ENCODE results near the gene ZFR. TPM values are rescaled to one million over a fixed set of nuclear protein-coding genes. Genes with fewer than 3 reads are reported as not detected.
"Not testable (repeated sequence)": the region's sequence is repeated elsewhere in the genome, so short reads cannot be mapped to it uniquely, and the experiment has no call there.

ZFR gene
- total and polyA plus RNA-seq, 7 donors, result 31.7 to 76.5 (median 67.2) TPM

- TF ChIP-seq, protein P1, sequence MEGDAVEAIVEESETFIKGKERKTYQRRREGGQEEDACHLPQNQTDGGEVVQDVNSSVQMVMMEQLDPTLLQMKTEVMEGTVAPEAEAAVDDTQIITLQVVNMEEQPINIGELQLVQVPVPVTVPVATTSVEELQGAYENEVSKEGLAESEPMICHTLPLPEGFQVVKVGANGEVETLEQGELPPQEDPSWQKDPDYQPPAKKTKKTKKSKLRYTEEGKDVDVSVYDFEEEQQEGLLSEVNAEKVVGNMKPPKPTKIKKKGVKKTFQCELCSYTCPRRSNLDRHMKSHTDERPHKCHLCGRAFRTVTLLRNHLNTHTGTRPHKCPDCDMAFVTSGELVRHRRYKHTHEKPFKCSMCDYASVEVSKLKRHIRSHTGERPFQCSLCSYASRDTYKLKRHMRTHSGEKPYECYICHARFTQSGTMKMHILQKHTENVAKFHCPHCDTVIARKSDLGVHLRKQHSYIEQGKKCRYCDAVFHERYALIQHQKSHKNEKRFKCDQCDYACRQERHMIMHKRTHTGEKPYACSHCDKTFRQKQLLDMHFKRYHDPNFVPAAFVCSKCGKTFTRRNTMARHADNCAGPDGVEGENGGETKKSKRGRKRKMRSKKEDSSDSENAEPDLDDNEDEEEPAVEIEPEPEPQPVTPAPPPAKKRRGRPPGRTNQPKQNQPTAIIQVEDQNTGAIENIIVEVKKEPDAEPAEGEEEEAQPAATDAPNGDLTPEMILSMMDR (IDR thresholded peaks at IDR 0.05), result no peak
- H3K36me3 ChIP-seq (ENCODE audit: insufficient read depth in 1 of 2, low read depth in 1 of 2), result peaks cover 5 to 77% of the 10 kb centered on the region in 2 donors
- no peaks in the 10 kb centered on the region for H3K27me3 ChIP-seq (ENCODE audit: insufficient read depth in 3 of 3, low read length in 2 of 3)
- H3K4me3 ChIP-seq, result no peak overlapping the region
- ATAC-seq (no peak), DNase-seq (no peak)
- H3K27ac ChIP-seq, result no peak overlapping the region
- intact Hi-C loops (cut with DNase I), result no loop called here
- H3K4me1 ChIP-seq, result no peaks in the 10 kb centered on the region
- no peaks in the 10 kb centered on the region for H3K9me3 ChIP-seq
- 91 to 94% (median 93%) methylated on average over 8 of the region's 8 CpGs for WGBS, 3 donors
These were observed 74.9 kb downstream of the ZFR start for GRCh38 chr5:32369542-32370155.

DNA sequence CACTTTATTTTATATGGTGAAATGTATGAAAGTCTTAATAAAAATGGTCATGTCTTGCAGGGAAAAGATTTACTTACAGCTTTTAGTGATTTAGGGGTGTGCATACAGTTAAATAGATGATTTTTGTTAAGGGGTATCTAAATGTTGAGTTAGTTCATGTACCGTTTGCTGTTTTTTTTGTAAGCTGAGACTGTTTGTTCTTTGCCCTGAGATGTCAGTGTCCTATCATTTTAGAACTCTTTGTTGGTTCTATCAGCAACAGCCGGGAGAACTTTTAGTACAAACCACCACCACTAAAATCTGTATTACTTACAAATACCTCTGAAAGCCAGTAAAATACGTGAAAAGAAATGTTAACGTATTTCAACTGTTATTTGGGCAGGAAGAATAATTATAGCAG is 75.5 kb downstream of the ZFR start:
- DNase-seq, result no peak
- intact Hi-C loops (cut with DNase I), result no loop called here
- WGBS, 3 donors, result 87 to 89% (median 87%) methylated on average over 4 of the region's 4 CpGs
- Histone ChIP-seq H3K4me1 (no peaks in the 10 kb centered on the region), H3K36me3 (ENCODE audit: insufficient read depth in 1 of 2, low read depth in 1 of 2) (peaks cover 5 to 77% of the 10 kb centered on the region in 2 donors), H3K4me3 (no peak overlapping the region), H3K9me3 (no peaks in the 10 kb centered on the region), H3K27ac (no peak overlapping the region), H3K27me3 (ENCODE audit: insufficient read depth in 3 of 3, low read length in 2 of 3) (no peaks in the 10 kb centered on the region)
- no peak for ATAC-seq
- TF ChIP-seq, protein P1 (IDR thresholded peaks at IDR 0.05), result no peak

- H3K27ac ChIP-seq; H3K27me3 ChIP-seq (ENCODE audit: insufficient read depth in 3 of 3, low read length in 2 of 3); DNase-seq; H3K4me3 ChIP-seq; intact Hi-C loops (cut with DNase I); ATAC-seq; H3K9me3 ChIP-seq; H3K4me1 ChIP-seq: not testable (repeated sequence)
- 77 to 96% (median 91%) methylated on average over 4 to 6 of the region's 6 CpGs for WGBS, 3 donors
- H3K36me3 ChIP-seq (ENCODE audit: insufficient read depth in 1 of 2, low read depth in 1 of 2), result peaks cover 5 to 77% of the 10 kb centered on the region in 2 donors
These were observed 77.3 kb downstream of the ZFR start for GRCh38 chr5:32367271-32367670.

GRCh38 chr5:32365623-32366022 is 78.9 kb downstream of the ZFR start:
- H3K9me3 ChIP-seq, result no peaks in the 10 kb centered on the region
- no peaks in the 10 kb centered on the region for H3K27me3 ChIP-seq (ENCODE audit: insufficient read depth in 3 of 3, low read length in 2 of 3)
- no peak overlapping the region for H3K27ac ChIP-seq
- intact Hi-C loops (cut with DNase I), result no loop called here
- peaks cover 5 to 79% of the 10 kb centered on the region in 2 donors for H3K36me3 ChIP-seq (ENCODE audit: insufficient read depth in 1 of 2, low read depth in 1 of 2)
- TF ChIP-seq, protein P1 (IDR thresholded peaks at IDR 0.05), result no peak
- no peaks in the 10 kb centered on the region for H3K4me1 ChIP-seq
- ATAC-seq (no peak), DNase-seq (no peak)
- 96 to 98% (median 98%) methylated on average over 5 of the region's 5 CpGs for WGBS, 3 donors
- no peak overlapping the region for H3K4me3 ChIP-seq

DNA sequence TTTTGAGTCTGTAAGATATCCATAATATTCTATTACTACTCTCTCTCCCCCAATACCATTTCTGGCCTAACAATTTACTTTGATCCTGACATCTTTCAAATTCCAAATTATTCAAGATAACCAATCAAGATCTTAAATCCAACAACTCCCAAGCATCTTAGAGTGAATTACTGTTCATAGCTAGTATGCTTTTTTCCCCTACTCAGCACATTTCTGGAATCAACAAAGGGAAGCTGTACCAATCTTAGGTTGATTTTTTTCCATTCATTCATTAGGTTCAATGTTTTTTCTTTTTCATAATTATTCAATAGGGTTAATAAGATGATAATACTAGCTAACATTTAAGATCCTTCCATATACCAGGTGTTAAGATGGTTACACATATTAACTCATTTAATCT is 81.5 kb downstream of the ZFR start:
- Histone ChIP-seq H3K27ac (no peak overlapping the region), H3K27me3 (ENCODE audit: insufficient read depth in 3 of 3, low read length in 2 of 3) (no peaks in the 10 kb centered on the region), H3K4me3 (no peak overlapping the region), H3K9me3 (no peaks in the 10 kb centered on the region), H3K36me3 (ENCODE audit: insufficient read depth in 1 of 2, low read depth in 1 of 2) (peaks cover 5 to 74% of the 10 kb centered on the region in 2 donors), H3K4me1 (no peaks in the 10 kb centered on the region)
- DNase-seq (no peak), ATAC-seq (no peak)
- TF ChIP-seq, protein P1 (IDR thresholded peaks at IDR 0.05), result no peak
- intact Hi-C loops (cut with DNase I), result no loop called here

Data from psoas muscle (tissue), 8 donors.